Measurements from ENCODE around the gene CEACAM3. TPM values are rescaled to one million over a fixed set of nuclear protein-coding genes. Genes with fewer than 3 reads are reported as not detected.

Gene CEACAM3
- total RNA-seq, 2 donors from 2014 or later: not detected

DNA sequence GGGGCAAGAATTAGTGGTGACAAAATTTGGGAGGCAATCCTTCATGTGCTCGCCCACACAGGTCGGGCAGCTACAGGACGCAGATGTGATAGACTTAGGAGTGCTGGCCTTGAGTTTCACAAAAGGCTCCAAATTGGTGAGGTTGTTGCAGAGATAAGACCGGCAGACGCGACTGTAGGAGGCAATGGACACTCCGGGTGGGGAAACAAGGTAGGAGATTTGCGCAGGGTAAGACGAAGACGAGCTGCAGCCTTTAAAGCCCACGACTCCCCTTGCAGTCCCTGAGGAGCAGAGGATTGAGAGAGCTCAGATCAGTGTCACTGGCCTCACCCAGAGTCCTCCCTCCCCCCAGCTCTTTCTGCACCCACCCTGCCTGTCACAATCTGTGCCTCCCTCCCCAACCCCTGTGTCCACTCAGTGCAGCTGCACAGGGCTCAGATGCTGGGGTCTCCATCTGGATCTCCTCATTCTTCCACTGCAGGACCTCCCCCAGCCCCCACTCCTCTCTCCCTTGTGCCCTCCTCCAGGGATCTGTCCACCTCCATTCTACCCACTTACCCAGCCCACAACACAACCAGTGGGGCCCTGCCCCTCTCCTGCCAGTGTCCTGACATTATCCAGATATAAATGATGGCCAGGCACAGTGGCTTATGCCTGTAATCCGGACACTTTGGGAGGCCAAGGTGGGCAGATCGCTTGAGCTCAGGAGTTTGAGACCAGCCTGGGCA lies 41.8 kb downstream of the CEACAM3 start:
- H3K27ac Mint-ChIP-seq: no peak overlapping the region
- Histone ChIP-seq H3K27ac (ENCODE audit: low read depth, low read length) (no peak overlapping the region), H3K4me1 (ENCODE audit: control insufficient read depth, insufficient read depth, low read length) (no peaks in the 10 kb centered on the region), H3K9ac (ENCODE audit: extremely low read depth, low read length, poor library complexity, severe bottlenecking) (no peak overlapping the region), H3K4me3 (ENCODE audit: low read length) (no peak overlapping the region), H3K36me3 (ENCODE audit: control insufficient read depth, insufficient read depth, low read length) (no peaks in the 10 kb centered on the region), H3K9me3 (ENCODE audit: control insufficient read depth, low read length) (no peaks in the 10 kb centered on the region), H3K27me3 (ENCODE audit: control insufficient read depth, insufficient read depth, low read length, poor library complexity, severe bottlenecking) (peaks cover 3% of the 10 kb centered on the region)
- no peaks in the 10 kb centered on the region for H3K36me3 Mint-ChIP-seq (ENCODE audit: low read depth)
- DNase-seq: no peak
- H3K9me3 Mint-ChIP-seq: no peaks in the 10 kb centered on the region
- peaks cover 7% of the 10 kb centered on the region for H3K4me1 Mint-ChIP-seq
- H3K27me3 Mint-ChIP-seq (ENCODE audit: insufficient read depth): peaks cover 27% of the 10 kb centered on the region
- no peak overlapping the region for H3K4me3 Mint-ChIP-seq
- WGBS, 2 experiments (ENCODE audit: insufficient coverage in 1 of 2, insufficient read length in 1 of 2): 59 to 72% methylated on average over 8 to 13 of the region's 13 CpGs
- TF ChIP-seq, protein P1, sequence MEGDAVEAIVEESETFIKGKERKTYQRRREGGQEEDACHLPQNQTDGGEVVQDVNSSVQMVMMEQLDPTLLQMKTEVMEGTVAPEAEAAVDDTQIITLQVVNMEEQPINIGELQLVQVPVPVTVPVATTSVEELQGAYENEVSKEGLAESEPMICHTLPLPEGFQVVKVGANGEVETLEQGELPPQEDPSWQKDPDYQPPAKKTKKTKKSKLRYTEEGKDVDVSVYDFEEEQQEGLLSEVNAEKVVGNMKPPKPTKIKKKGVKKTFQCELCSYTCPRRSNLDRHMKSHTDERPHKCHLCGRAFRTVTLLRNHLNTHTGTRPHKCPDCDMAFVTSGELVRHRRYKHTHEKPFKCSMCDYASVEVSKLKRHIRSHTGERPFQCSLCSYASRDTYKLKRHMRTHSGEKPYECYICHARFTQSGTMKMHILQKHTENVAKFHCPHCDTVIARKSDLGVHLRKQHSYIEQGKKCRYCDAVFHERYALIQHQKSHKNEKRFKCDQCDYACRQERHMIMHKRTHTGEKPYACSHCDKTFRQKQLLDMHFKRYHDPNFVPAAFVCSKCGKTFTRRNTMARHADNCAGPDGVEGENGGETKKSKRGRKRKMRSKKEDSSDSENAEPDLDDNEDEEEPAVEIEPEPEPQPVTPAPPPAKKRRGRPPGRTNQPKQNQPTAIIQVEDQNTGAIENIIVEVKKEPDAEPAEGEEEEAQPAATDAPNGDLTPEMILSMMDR (conservative IDR thresholded peaks at IDR 0.05): no peak

DNA sequence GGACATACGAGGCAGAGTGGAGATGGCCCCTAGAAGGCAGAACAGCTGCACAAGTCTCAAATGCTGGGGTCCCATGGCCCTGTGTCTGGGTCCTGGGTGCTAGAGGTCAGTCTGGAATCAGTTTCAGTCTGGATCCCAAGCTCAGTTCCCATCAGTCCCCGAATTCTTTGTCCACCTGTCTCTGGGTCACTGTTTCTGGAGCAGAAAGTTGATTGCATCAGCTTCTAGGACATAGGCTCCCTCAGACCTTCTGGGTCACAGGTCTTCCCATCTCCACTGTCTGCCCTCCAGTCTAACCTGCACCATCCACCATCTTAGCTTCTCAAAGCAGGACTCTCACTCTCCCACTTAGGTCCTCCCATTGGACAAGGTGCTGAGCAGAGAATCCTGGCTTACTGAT lies 42.8 kb downstream of the CEACAM3 start:
- Histone ChIP-seq H3K36me3 (ENCODE audit: control insufficient read depth, insufficient read depth, low read length) (no peaks in the 10 kb centered on the region), H3K9me3 (ENCODE audit: control insufficient read depth, low read length) (no peaks in the 10 kb centered on the region), H3K27me3 (ENCODE audit: control insufficient read depth, insufficient read depth, low read length, poor library complexity, severe bottlenecking) (peaks cover 3% of the 10 kb centered on the region), H3K4me1 (ENCODE audit: control insufficient read depth, insufficient read depth, low read length) (no peaks in the 10 kb centered on the region), H3K4me3 (ENCODE audit: low read length) (no peak overlapping the region), H3K27ac (ENCODE audit: low read depth, low read length) (no peak overlapping the region), H3K9ac (ENCODE audit: extremely low read depth, low read length, poor library complexity, severe bottlenecking) (no peak overlapping the region)
- H3K4me1 Mint-ChIP-seq: peaks cover 7% of the 10 kb centered on the region
- no peak overlapping the region for H3K4me3 Mint-ChIP-seq
- H3K36me3 Mint-ChIP-seq (ENCODE audit: low read depth): no peaks in the 10 kb centered on the region
- H3K9me3 Mint-ChIP-seq: peaks cover 4% of the 10 kb centered on the region
- 48 to 75% methylated on average over 2 of the region's 2 CpGs for WGBS, 2 experiments (ENCODE audit: insufficient coverage in 1 of 2, insufficient read length in 1 of 2)
- H3K27me3 Mint-ChIP-seq (ENCODE audit: insufficient read depth): peaks cover 35% of the 10 kb centered on the region
- DNase-seq: no peak
- TF ChIP-seq, protein P1 (conservative IDR thresholded peaks at IDR 0.05): no peak
- no peak overlapping the region for H3K27ac Mint-ChIP-seq

DNA sequence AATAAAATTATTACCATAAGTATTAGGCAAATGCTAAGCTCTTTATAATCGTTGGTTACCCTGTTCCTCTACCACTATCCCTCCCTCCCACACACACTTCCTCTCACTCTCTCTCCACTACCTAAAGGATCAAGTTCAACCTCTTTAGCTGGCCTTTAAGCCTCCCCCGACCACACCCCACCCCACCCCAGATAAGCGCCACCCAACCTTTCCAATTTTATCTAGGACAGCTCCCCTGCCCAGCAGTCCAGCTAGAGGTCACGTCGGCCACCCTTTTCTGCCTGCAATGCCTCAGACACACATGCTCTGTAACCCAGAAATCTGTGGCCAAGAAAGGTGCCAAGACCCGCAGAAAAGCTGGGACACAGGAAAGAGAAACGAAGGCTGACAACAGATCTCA lies 47.0 kb downstream of the CEACAM3 start:
- H3K9me3 ChIP-seq (ENCODE audit: control insufficient read depth, low read length): no peaks in the 10 kb centered on the region
- WGBS, 2 experiments (ENCODE audit: insufficient coverage in 1 of 2, insufficient read length in 1 of 2): 81 to 82% methylated on average over 3 to 7 of the region's 7 CpGs
- Mint-ChIP-seq H3K27me3 (ENCODE audit: insufficient read depth) (peaks cover 30% of the 10 kb centered on the region), H3K4me3 (no peak overlapping the region), H3K9me3 (peaks cover 6% of the 10 kb centered on the region), H3K4me1 (no peaks in the 10 kb centered on the region), H3K27ac (no peak overlapping the region), H3K36me3 (ENCODE audit: low read depth) (no peaks in the 10 kb centered on the region)
- no peaks in the 10 kb centered on the region for H3K27me3 ChIP-seq (ENCODE audit: control insufficient read depth, insufficient read depth, low read length, poor library complexity, severe bottlenecking)
- H3K4me3 ChIP-seq (ENCODE audit: low read length): no peak overlapping the region
- no peak overlapping the region for H3K9ac ChIP-seq (ENCODE audit: extremely low read depth, low read length, poor library complexity, severe bottlenecking)
- no peak overlapping the region for H3K27ac ChIP-seq (ENCODE audit: low read depth, low read length)
- H3K4me1 ChIP-seq (ENCODE audit: control insufficient read depth, insufficient read depth, low read length): no peaks in the 10 kb centered on the region
- no peaks in the 10 kb centered on the region for H3K36me3 ChIP-seq (ENCODE audit: control insufficient read depth, insufficient read depth, low read length)
- TF ChIP-seq, protein P1 (conservative IDR thresholded peaks at IDR 0.05): no peak
- no peak for DNase-seq
